HL-60 (cell line): ENCODE results near the gene SOX15.

Experiments
- POLR2AphosphoS5 ChIP-seq: IDR thresholded peaks from 2 replicates; pipeline ENCODE4 v1.6.1; 2012; ENCODE audit warnings: low read depth
- SPI1 ChIP-seq: IDR thresholded peaks from 2 replicates; pipeline ENCODE4 v1.6.1; 2012; ENCODE audit warnings: low read depth, mild to moderate bottlenecking, borderline replicate concordance
- TF ChIP-seq, protein P1 (sequence below): IDR thresholded peaks from one replicate; pipeline ENCODE4 v1.5.1; 2011; ENCODE audit warnings: low read length, control low read depth, inconsistent platforms; ENCODE audit not compliant: insufficient read depth

DNA sequence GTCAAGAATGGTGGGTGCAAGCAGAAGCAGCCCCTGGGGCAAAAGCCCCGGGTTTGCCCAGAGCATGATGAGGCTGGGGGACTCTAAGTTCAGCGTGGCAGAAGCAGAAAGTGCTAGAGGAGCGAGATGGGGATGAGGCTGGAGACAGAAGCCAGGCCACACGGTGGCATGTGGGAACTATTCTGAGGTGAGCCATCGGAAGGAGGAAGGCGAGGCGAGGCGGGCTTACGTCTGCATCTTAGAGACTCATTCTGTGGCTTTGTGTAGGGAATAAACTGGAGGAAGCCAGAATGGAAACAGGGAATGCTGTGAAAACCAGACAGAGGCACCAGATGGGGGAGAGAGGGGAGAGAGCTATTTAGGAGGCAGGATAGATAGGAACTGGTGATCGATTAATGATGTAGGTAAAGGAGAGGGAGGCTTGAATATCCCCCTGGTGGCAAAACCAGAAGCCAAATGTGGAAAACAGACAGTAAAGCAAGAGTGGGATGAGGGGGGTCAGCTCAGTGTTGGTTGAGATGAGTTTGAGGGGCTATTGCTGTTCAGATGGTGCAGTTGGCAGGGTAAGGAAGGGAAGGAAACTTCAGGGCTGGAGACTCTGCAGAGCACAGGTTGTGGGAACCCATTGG, 34.5 kb downstream of the SOX15 start:
- TF ChIP-seq, protein P1, sequence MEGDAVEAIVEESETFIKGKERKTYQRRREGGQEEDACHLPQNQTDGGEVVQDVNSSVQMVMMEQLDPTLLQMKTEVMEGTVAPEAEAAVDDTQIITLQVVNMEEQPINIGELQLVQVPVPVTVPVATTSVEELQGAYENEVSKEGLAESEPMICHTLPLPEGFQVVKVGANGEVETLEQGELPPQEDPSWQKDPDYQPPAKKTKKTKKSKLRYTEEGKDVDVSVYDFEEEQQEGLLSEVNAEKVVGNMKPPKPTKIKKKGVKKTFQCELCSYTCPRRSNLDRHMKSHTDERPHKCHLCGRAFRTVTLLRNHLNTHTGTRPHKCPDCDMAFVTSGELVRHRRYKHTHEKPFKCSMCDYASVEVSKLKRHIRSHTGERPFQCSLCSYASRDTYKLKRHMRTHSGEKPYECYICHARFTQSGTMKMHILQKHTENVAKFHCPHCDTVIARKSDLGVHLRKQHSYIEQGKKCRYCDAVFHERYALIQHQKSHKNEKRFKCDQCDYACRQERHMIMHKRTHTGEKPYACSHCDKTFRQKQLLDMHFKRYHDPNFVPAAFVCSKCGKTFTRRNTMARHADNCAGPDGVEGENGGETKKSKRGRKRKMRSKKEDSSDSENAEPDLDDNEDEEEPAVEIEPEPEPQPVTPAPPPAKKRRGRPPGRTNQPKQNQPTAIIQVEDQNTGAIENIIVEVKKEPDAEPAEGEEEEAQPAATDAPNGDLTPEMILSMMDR, result no peak
- no peak for TF ChIP-seq POLR2AphosphoS5
- TF ChIP-seq SPI1, result no peak
